PFSK-1 (cell line): ENCODE data around the gene RNF207.

Experiments used
- FOXP2 ChIP-seq: optimal IDR thresholded peaks from 2 replicates; pipeline ENCODE3; 2011; ENCODE audit warnings: borderline replicate concordance, control low read depth, inconsistent platforms; ENCODE audit not compliant: insufficient read depth; ENCODE audit errors: extremely low read length, extremely low read depth
- POLR2AphosphoS5 ChIP-seq: IDR thresholded peaks from 2 replicates; pipeline ENCODE4 v1.6.1; 2012; ENCODE audit warnings: low read depth, mild to moderate bottlenecking, control low read depth, low read length, moderate library complexity
- SIN3A ChIP-seq: IDR thresholded peaks from 2 replicates; pipeline ENCODE4 v1.6.1; 2012; ENCODE audit warnings: mild to moderate bottlenecking, low read length, moderate library complexity, borderline replicate concordance; ENCODE audit not compliant: insufficient read depth
- TAF1 ChIP-seq: IDR thresholded peaks from 2 replicates; pipeline ENCODE4 v1.6.1; 2012; ENCODE audit warnings: low read length, control low read depth, borderline replicate concordance; ENCODE audit not compliant: insufficient read depth
- TF ChIP-seq, protein P1 (sequence below), 2 experiments: IDR thresholded peaks; 2 replicates each; pipeline versions ENCODE4 v1.6.1 to v1.8.0; 2011 to 2012; ENCODE audit warnings: low read depth in 2 of 2, low read length in 2 of 2, control low read depth in 1 of 2, inconsistent platforms in 1 of 2, mild to moderate bottlenecking in 1 of 2, moderate library complexity in 1 of 2; ENCODE audit not compliant: insufficient read depth in 1 of 2

RNF207 gene

GRCh38 chr1:6199298-6200187 lies 6.4 kb upstream of the RNF207 start, which contains the start of gene RPL22:
RPL22 (minus strand) TSS chr1:6199595; CDS start chr1:6199573, 22 bp downstream.
- TF ChIP-seq TAF1 (peak; percentile 84), FOXP2 (no peak), SIN3A (0 out of 2 replicates have a peak, but pooled peaks have one; percentile 20), POLR2AphosphoS5 (peak; percentile 95)
- TF ChIP-seq, protein P1, sequence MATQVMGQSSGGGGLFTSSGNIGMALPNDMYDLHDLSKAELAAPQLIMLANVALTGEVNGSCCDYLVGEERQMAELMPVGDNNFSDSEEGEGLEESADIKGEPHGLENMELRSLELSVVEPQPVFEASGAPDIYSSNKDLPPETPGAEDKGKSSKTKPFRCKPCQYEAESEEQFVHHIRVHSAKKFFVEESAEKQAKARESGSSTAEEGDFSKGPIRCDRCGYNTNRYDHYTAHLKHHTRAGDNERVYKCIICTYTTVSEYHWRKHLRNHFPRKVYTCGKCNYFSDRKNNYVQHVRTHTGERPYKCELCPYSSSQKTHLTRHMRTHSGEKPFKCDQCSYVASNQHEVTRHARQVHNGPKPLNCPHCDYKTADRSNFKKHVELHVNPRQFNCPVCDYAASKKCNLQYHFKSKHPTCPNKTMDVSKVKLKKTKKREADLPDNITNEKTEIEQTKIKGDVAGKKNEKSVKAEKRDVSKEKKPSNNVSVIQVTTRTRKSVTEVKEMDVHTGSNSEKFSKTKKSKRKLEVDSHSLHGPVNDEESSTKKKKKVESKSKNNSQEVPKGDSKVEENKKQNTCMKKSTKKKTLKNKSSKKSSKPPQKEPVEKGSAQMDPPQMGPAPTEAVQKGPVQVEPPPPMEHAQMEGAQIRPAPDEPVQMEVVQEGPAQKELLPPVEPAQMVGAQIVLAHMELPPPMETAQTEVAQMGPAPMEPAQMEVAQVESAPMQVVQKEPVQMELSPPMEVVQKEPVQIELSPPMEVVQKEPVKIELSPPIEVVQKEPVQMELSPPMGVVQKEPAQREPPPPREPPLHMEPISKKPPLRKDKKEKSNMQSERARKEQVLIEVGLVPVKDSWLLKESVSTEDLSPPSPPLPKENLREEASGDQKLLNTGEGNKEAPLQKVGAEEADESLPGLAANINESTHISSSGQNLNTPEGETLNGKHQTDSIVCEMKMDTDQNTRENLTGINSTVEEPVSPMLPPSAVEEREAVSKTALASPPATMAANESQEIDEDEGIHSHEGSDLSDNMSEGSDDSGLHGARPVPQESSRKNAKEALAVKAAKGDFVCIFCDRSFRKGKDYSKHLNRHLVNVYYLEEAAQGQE (IDR thresholded peaks at IDR 0.05; ENCODE audit: insufficient read depth in 1 of 2, low read depth in 2 of 2, low read length in 2 of 2) = 0 out of 4 replicates have a peak, but pooled peaks of 1 of the 2 experiments have one; percentile 14

GRCh38 chr1:6200188-6200809 lies 5.6 kb upstream of the RNF207 start:
- TF ChIP-seq FOXP2 (no peak), TAF1 (no peak), POLR2AphosphoS5 (no peak), SIN3A (no peak)
- TF ChIP-seq, protein P1 (IDR thresholded peaks at IDR 0.05; ENCODE audit: insufficient read depth in 1 of 2, low read depth in 2 of 2, low read length in 2 of 2) = no peak

DNA sequence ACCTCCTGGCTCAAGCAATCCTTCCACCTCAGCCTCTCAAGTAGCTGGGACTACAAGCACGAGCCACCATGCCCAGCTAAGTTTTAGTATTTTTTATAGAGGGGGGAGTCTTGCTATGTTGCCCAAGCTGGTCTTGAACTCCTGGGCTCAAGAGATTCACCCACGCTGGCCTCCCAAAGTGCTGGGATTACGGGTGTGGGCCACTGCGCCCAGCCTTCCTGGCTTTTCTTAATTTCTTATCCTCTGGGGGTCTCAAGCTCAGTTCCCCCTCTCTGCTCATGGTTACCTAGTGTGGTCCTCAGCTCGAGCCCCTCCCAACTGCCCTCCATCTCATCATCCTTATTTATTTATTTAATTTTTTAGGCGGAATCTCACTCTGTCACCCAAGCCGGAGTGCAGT lies 3.7 kb upstream of the RNF207 start:
- TF ChIP-seq POLR2AphosphoS5 (no peak), TAF1 (no peak), SIN3A (no peak), FOXP2 (no peak)
- TF ChIP-seq, protein P1 (IDR thresholded peaks at IDR 0.05; ENCODE audit: insufficient read depth in 1 of 2, low read depth in 2 of 2, low read length in 2 of 2) = no peak

- TF ChIP-seq FOXP2 = no peak
- TF ChIP-seq TAF1 = no peak
- TF ChIP-seq POLR2AphosphoS5 = no peak
- no peak for TF ChIP-seq SIN3A
- TF ChIP-seq, protein P1 (IDR thresholded peaks at IDR 0.05; ENCODE audit: insufficient read depth in 1 of 2, low read depth in 2 of 2, low read length in 2 of 2) = no peak
These were observed 569 bp downstream of the RNF207 start for GRCh38 chr1:6206520-6206855.
